SH-SY5Y (cell line): Measurements from ENCODE around the gene SLC35A2.

Experiments used
- GATA2 ChIP-seq: IDR thresholded peaks from 2 replicates; pipeline ENCODE4 v1.6.1; 2011; ENCODE audit warnings: mild to moderate bottlenecking, low read depth, low read length
- GATA3 ChIP-seq: IDR thresholded peaks from 2 replicates; pipeline ENCODE4 v1.6.1; 2011; ENCODE audit warnings: low read depth, mild to moderate bottlenecking, low read length, moderate library complexity

- no peak for TF ChIP-seq GATA2
- TF ChIP-seq GATA3, result no peak
These were observed 37.1 kb upstream of the SLC35A2 start for GRCh38 chrX:48948589-48948988.
